C4-2B (cell line): ENCODE results near the gene GPR150.

Source experiments
- ZFX ChIP-seq: fragments of 450-650 bp; IDR thresholded peaks from 2 replicates; pipeline ENCODE4 v1.6.1; 2017
- TF ChIP-seq, protein P1 (sequence below): fragments of 450-650 bp; conservative IDR thresholded peaks from 2 replicates; pipeline ENCODE4 v1.5.1; 2017; ENCODE audit warnings: mild to moderate bottlenecking

DNA sequence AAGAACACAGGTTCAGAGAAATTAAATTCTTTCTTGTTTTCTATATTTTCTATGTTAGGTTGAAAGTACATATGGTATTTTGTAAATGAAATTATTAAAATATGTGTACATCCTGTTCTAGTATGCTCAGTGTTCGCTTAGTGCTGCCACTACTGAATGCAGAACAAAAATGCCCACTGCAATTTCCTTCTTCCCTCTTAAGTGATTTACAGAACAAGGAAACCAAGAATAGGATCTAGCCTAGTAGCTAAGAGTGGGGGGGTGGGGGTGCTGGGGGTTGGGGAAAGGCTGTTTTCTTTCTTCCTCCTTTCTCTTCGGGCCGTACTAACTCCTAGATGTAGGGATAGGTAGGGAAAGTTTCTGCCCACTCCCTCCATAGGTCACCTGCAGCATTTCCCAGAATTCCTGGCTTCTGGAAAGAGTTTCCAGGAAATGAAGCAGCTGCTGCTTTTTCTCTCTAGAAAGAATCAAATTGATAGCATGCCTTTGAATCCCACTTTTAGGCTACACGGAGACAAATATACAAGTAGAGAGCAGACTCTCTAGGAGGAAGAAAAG, 47.3 kb downstream of the GPR150 start:
- TF ChIP-seq, protein P1, sequence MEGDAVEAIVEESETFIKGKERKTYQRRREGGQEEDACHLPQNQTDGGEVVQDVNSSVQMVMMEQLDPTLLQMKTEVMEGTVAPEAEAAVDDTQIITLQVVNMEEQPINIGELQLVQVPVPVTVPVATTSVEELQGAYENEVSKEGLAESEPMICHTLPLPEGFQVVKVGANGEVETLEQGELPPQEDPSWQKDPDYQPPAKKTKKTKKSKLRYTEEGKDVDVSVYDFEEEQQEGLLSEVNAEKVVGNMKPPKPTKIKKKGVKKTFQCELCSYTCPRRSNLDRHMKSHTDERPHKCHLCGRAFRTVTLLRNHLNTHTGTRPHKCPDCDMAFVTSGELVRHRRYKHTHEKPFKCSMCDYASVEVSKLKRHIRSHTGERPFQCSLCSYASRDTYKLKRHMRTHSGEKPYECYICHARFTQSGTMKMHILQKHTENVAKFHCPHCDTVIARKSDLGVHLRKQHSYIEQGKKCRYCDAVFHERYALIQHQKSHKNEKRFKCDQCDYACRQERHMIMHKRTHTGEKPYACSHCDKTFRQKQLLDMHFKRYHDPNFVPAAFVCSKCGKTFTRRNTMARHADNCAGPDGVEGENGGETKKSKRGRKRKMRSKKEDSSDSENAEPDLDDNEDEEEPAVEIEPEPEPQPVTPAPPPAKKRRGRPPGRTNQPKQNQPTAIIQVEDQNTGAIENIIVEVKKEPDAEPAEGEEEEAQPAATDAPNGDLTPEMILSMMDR, result no peak
- TF ChIP-seq ZFX, result no peak
